ENCODE data around the gene ACAD9.
"Not testable (repeated sequence)": the region's sequence is repeated elsewhere in the genome, so short reads cannot be mapped to it uniquely, and the experiment has no call there.

Gene ACAD9

DNA sequence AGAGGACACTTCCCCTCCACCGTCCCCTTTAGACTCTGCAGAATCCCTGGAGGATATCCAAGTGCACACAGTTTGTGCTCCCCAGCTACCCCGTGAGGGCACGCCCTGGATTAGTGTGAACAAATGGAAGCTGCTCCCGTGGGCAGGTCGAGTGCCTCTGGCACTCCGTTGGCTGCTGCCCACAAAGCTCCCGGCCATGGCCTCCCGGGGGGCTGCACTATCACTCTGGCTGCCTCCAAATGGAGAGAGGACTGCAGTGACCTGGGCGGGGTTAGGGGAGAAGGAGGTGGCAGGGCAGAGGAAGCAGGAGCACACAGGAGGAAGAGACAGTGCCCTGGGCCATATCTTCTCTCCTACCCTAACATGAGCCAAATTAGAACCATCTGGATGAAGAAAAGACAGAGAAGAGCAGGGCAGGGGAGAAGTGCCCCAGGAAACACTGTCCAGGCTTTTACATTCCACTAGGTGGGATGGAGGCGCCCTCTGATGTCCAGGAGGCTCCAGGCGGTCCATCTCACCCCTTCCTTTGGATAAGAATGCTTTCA is 29.4 kb upstream of the ACAD9 start:
- H3K36me3 ChIP-seq (ENCODE audit: insufficient read depth, low read length), result no peaks in the 10 kb centered on the region
- peaks cover 3% of the 10 kb centered on the region; the same call in 1 of the 2 replicates for H3K4me1 ChIP-seq (ENCODE audit: insufficient read depth, low read length)
- no peaks in the 10 kb centered on the region for H3K9me3 ChIP-seq (ENCODE audit: control insufficient read depth, insufficient read depth, low read length)
- no peak overlapping the region for H3K9ac ChIP-seq (ENCODE audit: low read depth, low read length)

- H3K9ac ChIP-seq (ENCODE audit: low read depth, low read length), result no peak overlapping the region
- H3K9me3 ChIP-seq (ENCODE audit: control insufficient read depth, insufficient read depth, low read length), result 0 out of 2 replicates have a peak, but pooled peaks cover 4% of the 10 kb centered on the region
- peaks cover under 1% of the 10 kb centered on the region; the same call in 1 of the 2 replicates for H3K4me1 ChIP-seq (ENCODE audit: insufficient read depth, low read length)
Measured at GRCh38 chr3:128850544-128850943, 28.9 kb upstream of the ACAD9 start.

GRCh38 chr3:128851601-128852000 is 27.8 kb upstream of the ACAD9 start:
- H3K36me3 ChIP-seq (ENCODE audit: insufficient read depth, low read length), result no peaks in the 10 kb centered on the region
- H3K4me1 ChIP-seq (ENCODE audit: insufficient read depth, low read length), result no peaks in the 10 kb centered on the region; the same call in 1 of the 2 replicates
- no peak overlapping the region for H3K9ac ChIP-seq (ENCODE audit: low read depth, low read length)
- 0 out of 2 replicates have a peak, but pooled peaks cover 4% of the 10 kb centered on the region for H3K9me3 ChIP-seq (ENCODE audit: control insufficient read depth, insufficient read depth, low read length)

More at GRCh38 chr3:128850544-128850943, 28.9 kb upstream of the ACAD9 start:
- H3K36me3 ChIP-seq (ENCODE audit: insufficient read depth, low read length), result no peaks in the 10 kb centered on the region

- no peaks in the 10 kb centered on the region for H3K36me3 ChIP-seq (ENCODE audit: insufficient read depth, low read length)
- no peaks in the 10 kb centered on the region for H3K4me1 ChIP-seq (ENCODE audit: insufficient read depth, low read length)
- H3K9me3 ChIP-seq (ENCODE audit: control insufficient read depth, insufficient read depth, low read length), result 0 out of 2 replicates have a peak, but pooled peaks cover 4% of the 10 kb centered on the region
- H3K9ac ChIP-seq (ENCODE audit: low read depth, low read length), result no peak overlapping the region
Measured at GRCh38 chr3:128853826-128854225, 25.6 kb upstream of the ACAD9 start.

DNA sequence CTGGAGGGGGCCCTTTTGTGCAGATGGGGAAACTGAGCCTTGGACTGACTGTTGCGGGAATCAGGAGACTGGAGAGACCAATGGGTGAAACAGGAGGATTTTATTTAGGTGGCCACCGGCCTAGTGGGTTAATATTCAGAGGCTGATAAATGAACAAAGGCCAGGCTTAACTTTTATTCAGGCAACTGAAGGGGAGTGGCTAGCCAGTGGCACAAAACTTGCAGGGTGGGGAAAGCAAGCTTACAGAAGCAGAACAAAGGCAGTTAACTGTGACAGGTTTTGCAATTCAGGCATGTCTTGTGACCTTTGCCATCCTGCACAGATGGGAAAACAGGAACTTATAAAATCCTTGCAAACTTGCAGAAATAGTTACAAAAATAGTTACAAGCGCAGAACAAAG is 24.9 kb upstream of the ACAD9 start:
- H3K36me3 ChIP-seq (ENCODE audit: insufficient read depth, low read length), result no peaks in the 10 kb centered on the region
- no peaks in the 10 kb centered on the region for H3K4me1 ChIP-seq (ENCODE audit: insufficient read depth, low read length)
- H3K9ac ChIP-seq (ENCODE audit: low read depth, low read length), result no peak overlapping the region
- H3K9me3 ChIP-seq (ENCODE audit: control insufficient read depth, insufficient read depth, low read length), result peaks cover 7% of the 10 kb centered on the region; the same call in 1 of the 2 replicates

DNA sequence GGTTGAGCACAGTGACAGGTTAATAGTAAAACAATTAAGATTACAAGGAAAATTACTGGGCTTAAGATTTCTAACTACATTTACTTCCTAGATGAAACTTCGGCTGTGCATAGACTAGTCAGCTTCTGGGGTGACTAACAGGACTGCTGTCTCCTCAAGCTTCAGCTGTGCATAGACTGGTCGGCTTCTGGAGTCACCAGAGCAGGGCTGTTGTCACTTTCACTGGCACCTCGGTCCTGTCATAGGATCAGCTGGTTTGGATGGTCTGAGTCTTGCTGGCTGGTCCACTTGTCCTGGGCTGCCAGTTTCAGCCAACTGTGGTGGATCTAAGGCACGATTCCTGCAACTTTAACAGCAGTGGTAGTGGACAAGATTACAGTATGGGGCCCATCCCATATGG is 23.9 kb upstream of the ACAD9 start:
- H3K36me3 ChIP-seq (ENCODE audit: insufficient read depth, low read length), result no peaks in the 10 kb centered on the region
- H3K9me3 ChIP-seq (ENCODE audit: control insufficient read depth, insufficient read depth, low read length), result peaks cover 16% of the 10 kb centered on the region
- H3K4me1 ChIP-seq (ENCODE audit: insufficient read depth, low read length), result no peaks in the 10 kb centered on the region
- H3K9ac ChIP-seq (ENCODE audit: low read depth, low read length), result no peak overlapping the region

DNA sequence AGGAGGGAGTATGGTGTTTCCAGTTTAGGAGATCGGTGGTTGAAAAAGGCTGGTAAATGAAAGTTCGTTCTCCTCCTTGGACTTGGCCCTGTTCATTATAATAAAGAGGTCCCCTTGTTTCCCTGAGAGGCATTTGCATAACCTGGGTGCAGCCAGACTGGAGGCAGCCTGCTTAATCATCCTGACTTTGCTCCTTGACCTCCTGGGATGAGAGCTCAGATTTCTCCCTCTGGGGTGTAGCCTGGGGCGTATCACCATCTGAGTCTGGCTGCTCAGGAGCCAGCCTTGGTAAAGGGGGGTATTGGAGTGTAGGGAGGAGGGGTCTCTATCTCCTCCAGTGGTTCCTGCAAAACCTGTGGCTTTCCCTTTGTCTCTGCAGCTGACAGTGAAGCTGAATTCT is 21.3 kb upstream of the ACAD9 start:
- no peaks in the 10 kb centered on the region for H3K4me1 ChIP-seq (ENCODE audit: insufficient read depth, low read length)
- no peak overlapping the region for H3K9ac ChIP-seq (ENCODE audit: low read depth, low read length)
- no peaks in the 10 kb centered on the region for H3K36me3 ChIP-seq (ENCODE audit: insufficient read depth, low read length)
- H3K9me3 ChIP-seq (ENCODE audit: control insufficient read depth, insufficient read depth, low read length), result peaks cover 17% of the 10 kb centered on the region

GRCh38 chr3:128859630-128860029 is 19.8 kb upstream of the ACAD9 start:
- no peaks in the 10 kb centered on the region for H3K36me3 ChIP-seq (ENCODE audit: insufficient read depth, low read length)
- H3K9ac ChIP-seq (ENCODE audit: low read depth, low read length), result no peak overlapping the region
- H3K9me3 ChIP-seq (ENCODE audit: control insufficient read depth, insufficient read depth, low read length), result peaks cover 17% of the 10 kb centered on the region
- H3K4me1 ChIP-seq (ENCODE audit: insufficient read depth, low read length), result peaks cover 4% of the 10 kb centered on the region; the same call in 1 of the 2 replicates

DNA sequence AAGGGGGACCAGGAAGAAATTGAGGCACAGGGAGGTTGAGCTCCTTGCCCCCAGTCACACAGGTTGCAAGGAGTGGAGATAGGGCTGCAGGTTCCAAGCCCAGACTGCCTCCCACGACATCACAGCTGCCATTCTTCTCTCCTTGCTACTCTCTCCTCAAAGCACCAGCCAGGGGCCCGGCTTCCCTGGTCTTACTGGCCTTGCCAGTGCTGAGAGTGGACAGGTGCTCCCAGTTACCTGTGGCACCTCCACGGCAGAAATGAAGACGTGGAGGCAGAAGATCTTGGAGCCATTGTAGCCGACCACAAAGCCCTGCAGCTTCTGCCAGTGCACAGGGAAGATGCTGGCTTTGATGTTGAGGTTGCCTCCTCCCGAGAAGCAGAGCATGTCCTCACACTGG is 17.9 kb upstream of the ACAD9 start:
- H3K4me1 ChIP-seq (ENCODE audit: insufficient read depth, low read length), result peaks cover 13% of the 10 kb centered on the region; the same call in 1 of the 2 replicates
- H3K9ac ChIP-seq (ENCODE audit: low read depth, low read length), result no peak overlapping the region
- peaks cover 13% of the 10 kb centered on the region for H3K9me3 ChIP-seq (ENCODE audit: control insufficient read depth, insufficient read depth, low read length)
- H3K36me3 ChIP-seq (ENCODE audit: insufficient read depth, low read length), result no peaks in the 10 kb centered on the region

DNA sequence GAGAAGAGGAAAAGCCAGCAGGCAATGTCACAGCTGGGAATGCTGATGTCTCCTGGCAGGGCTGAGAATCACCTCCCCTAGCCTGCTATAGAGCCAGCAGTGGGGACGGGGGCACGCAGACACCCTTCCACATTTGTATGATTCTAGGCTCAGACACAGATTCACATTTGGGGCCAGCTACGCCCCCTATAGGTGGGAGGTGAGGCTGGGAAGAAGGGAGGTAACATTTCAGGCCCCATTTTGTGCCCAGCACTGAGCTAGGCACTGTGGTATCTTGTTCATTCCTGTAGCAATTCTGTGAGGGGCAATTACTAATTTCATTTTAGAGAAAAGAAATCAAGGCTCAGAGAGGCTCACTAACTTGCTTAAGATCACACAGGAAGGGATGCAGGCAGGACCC is 15.9 kb upstream of the ACAD9 start:
- Histone ChIP-seq H3K36me3 (ENCODE audit: insufficient read depth, low read length) (no peaks in the 10 kb centered on the region), H3K9ac (ENCODE audit: low read depth, low read length) (no peak overlapping the region), H3K4me1 (ENCODE audit: insufficient read depth, low read length) (peaks cover 13% of the 10 kb centered on the region; the same call in 1 of the 2 replicates), H3K9me3 (ENCODE audit: control insufficient read depth, insufficient read depth, low read length) (peaks cover 13% of the 10 kb centered on the region)

GRCh38 chr3:128864351-128864811 is 15.0 kb upstream of the ACAD9 start:
- H3K9me3 ChIP-seq (ENCODE audit: control insufficient read depth, insufficient read depth, low read length), result peaks cover 10% of the 10 kb centered on the region
- H3K36me3 ChIP-seq (ENCODE audit: insufficient read depth, low read length), result no peaks in the 10 kb centered on the region
- H3K9ac ChIP-seq (ENCODE audit: low read depth, low read length), result no peak overlapping the region
- peaks cover 13% of the 10 kb centered on the region; the same call in 1 of the 2 replicates for H3K4me1 ChIP-seq (ENCODE audit: insufficient read depth, low read length)

GRCh38 chr3:128864849-128865804 is 14.3 kb upstream of the ACAD9 start:
- not testable (repeated sequence) for H3K36me3 ChIP-seq (ENCODE audit: insufficient read depth, low read length); H3K9ac ChIP-seq (ENCODE audit: low read depth, low read length); H3K9me3 ChIP-seq (ENCODE audit: control insufficient read depth, insufficient read depth, low read length)
- H3K4me1 ChIP-seq (ENCODE audit: insufficient read depth, low read length), result peaks cover 13% of the 10 kb centered on the region; the same call in 1 of the 2 replicates

- Histone ChIP-seq H3K9me3 (ENCODE audit: control insufficient read depth, insufficient read depth, low read length) (no peaks in the 10 kb centered on the region), H3K4me1 (ENCODE audit: insufficient read depth, low read length) (peaks cover 13% of the 10 kb centered on the region; the same call in 1 of the 2 replicates), H3K36me3 (ENCODE audit: insufficient read depth, low read length) (no peaks in the 10 kb centered on the region; the same call in 1 of the 2 replicates), H3K9ac (ENCODE audit: low read depth, low read length) (no peak overlapping the region)
Measured at GRCh38 chr3:128867200-128868125, 12.0 kb upstream of the ACAD9 start.

DNA sequence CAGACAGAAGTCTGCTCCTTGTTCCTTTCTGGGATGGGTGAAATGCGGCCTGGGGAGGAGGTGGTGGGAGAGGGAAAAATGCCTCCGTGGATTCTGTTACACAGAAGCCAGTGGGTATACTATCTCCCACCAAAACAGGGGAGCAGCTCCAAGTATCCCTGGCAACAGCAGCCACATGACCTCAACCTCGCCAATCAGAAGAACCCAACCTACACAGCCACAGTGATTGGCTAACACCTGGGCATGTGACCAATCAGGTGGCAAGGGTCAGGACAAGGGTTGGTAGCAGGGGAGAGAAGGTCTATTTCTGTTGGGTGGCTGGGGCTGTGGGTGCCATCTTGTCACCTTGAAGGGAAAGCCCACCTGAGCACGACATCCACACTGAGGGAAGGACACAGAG is 9.1 kb upstream of the ACAD9 start:
- Histone ChIP-seq H3K4me1 (ENCODE audit: insufficient read depth, low read length) (peaks cover 6% of the 10 kb centered on the region; the same call in 1 of the 2 replicates), H3K36me3 (ENCODE audit: insufficient read depth, low read length) (no peaks in the 10 kb centered on the region; the same call in 1 of the 2 replicates), H3K9ac (ENCODE audit: low read depth, low read length) (no peak overlapping the region), H3K9me3 (ENCODE audit: control insufficient read depth, insufficient read depth, low read length) (no peaks in the 10 kb centered on the region)
